GM23338 (cell line): ENCODE results near the gene DIP2C. TPM values are rescaled to one million over a fixed set of nuclear protein-coding genes. Genes with fewer than 3 reads are reported as not detected.

Experiments
- ATAC-seq: fragments of 200-7000 bp; cut with Tn5 transposase; 3 replicates; pipeline ENCODE4 v1.9.1; 2020
- DNase-seq: peaks from one replicate; pipeline ENCODE4 v3.0.0-alpha.2; 2015; ENCODE audit warnings: low spot score
- H2AFZ ChIP-seq: fragments of 200-600 bp; sonication (generic); 2 replicates; pipeline ENCODE4 v1.8.0; 2016; ENCODE audit warnings: antibody characterized with exemption, mild to moderate bottlenecking, moderate library complexity
- H3F3A ChIP-seq: fragments of 200-600 bp; sonication (generic); replicated peaks from 2 replicates; pipeline ENCODE4 v1.8.0; 2017; ENCODE audit warnings: antibody characterized with exemption, mixed run types, low read depth
- H3K27ac ChIP-seq: fragments of 200-600 bp; sonication (generic); 2 replicates; pipeline ENCODE4 v1.6.1; 2016; ENCODE audit warnings: low read depth
- H3K27me3 ChIP-seq: fragments of 200-600 bp; sonication (generic); 2 replicates; pipeline ENCODE4 v1.8.0; 2016; ENCODE audit warnings: mild to moderate bottlenecking, mixed run types, moderate library complexity; ENCODE audit not compliant: insufficient read depth
- H3K36me3 ChIP-seq: fragments of 200-600 bp; sonication (generic); 2 replicates; pipeline ENCODE4 v1.8.0; 2016; ENCODE audit warnings: mild to moderate bottlenecking; ENCODE audit not compliant: insufficient read depth
- H3K4me1 ChIP-seq: fragments of 200-600 bp; sonication (generic); 2 replicates; pipeline ENCODE4 v1.8.0; 2016; ENCODE audit warnings: mild to moderate bottlenecking, moderate library complexity; ENCODE audit not compliant: insufficient read depth
- H3K4me2 ChIP-seq: fragments of 200-600 bp; sonication (generic); 2 replicates; pipeline ENCODE4 v1.7.1; 2017; ENCODE audit warnings: mixed run types
- H3K4me3 ChIP-seq: fragments of 200-600 bp; sonication (generic); 2 replicates; pipeline ENCODE4 v1.6.1; 2016; ENCODE audit warnings: mixed run types
- H3K79me2 ChIP-seq: fragments of 200-600 bp; sonication (generic); replicated peaks from 2 replicates; pipeline ENCODE4 v1.8.0; 2017; ENCODE audit warnings: mild to moderate bottlenecking; ENCODE audit not compliant: insufficient read depth
- H3K9me2 ChIP-seq: fragments of 200-600 bp; sonication (generic); 2 replicates; pipeline ENCODE4 v1.8.0; 2017; ENCODE audit not compliant: insufficient read depth
- H4K20me1 ChIP-seq: fragments of 200-600 bp; sonication (generic); replicated peaks from 2 replicates; pipeline ENCODE4 v1.8.0; 2017; ENCODE audit warnings: mild to moderate bottlenecking; ENCODE audit not compliant: insufficient read depth
- H3K27ac Mint-ChIP-seq: 2 replicates; pipeline ENCODE4 v1.8.0; 2020; ENCODE audit warnings: inconsistent platforms, mild to moderate bottlenecking, moderate library complexity, mixed read lengths
- H3K27me3 Mint-ChIP-seq: 3 replicates; pipeline ENCODE4 v1.8.0; 2022; ENCODE audit warnings: low read depth, mild to moderate bottlenecking, moderate library complexity, mixed read lengths, inconsistent platforms; ENCODE audit not compliant: insufficient read depth, poor library complexity
- H3K36me3 Mint-ChIP-seq: 3 replicates; pipeline ENCODE4 v1.8.0; 2021; ENCODE audit warnings: low read depth, mild to moderate bottlenecking, inconsistent platforms, moderate library complexity, mixed read lengths
- H3K4me1 Mint-ChIP-seq: 3 replicates; pipeline ENCODE4 v1.8.0; 2020; ENCODE audit warnings: mild to moderate bottlenecking, inconsistent platforms, mixed read lengths
- H3K4me3 Mint-ChIP-seq: 3 replicates; pipeline ENCODE4 v1.8.0; 2021; ENCODE audit warnings: moderate library complexity, mild to moderate bottlenecking, inconsistent platforms, mixed read lengths
- H3K9me3 Mint-ChIP-seq: 3 replicates; pipeline ENCODE4 v1.8.0; 2020; ENCODE audit warnings: moderate library complexity, mild to moderate bottlenecking, inconsistent platforms, mixed read lengths
- CTCF ChIP-seq, 2 experiments: fragments of 200-600 bp in 1 of 2; sonication (generic) in 1 of 2; conservative IDR thresholded peaks; 2 replicates each; pipeline versions ENCODE4 v1.5.1 to v1.6.1; 2016 to 2017; ENCODE audit warnings: antibody characterized with exemption in 2 of 2, low read depth in 2 of 2, mild to moderate bottlenecking in 2 of 2, moderate library complexity in 1 of 2
- ETS1 ChIP-seq: IDR thresholded peaks from 2 replicates; pipeline ENCODE4 v1.6.1; 2016; ENCODE audit warnings: antibody characterized with exemption
- EZH2 ChIP-seq: fragments of 200-600 bp; sonication (generic); IDR thresholded peaks from one replicate; pipeline ENCODE4 v1.8.0; 2017; ENCODE audit warnings: antibody characterized with exemption, mild to moderate bottlenecking, low read depth; ENCODE audit not compliant: unreplicated experiment
- EZH2phosphoT487 ChIP-seq: fragments of 200-600 bp; sonication (generic); IDR thresholded peaks from one replicate; pipeline ENCODE4 v1.8.1; 2018; ENCODE audit warnings: antibody characterized with exemption; ENCODE audit not compliant: unreplicated experiment
- JUNB ChIP-seq: IDR thresholded peaks from one replicate; pipeline ENCODE4 v1.6.1; 2016; ENCODE audit warnings: antibody characterized with exemption; ENCODE audit not compliant: unreplicated experiment
- POLR2AphosphoS5 ChIP-seq: IDR thresholded peaks from 2 replicates; pipeline ENCODE4 v1.6.1; 2016; ENCODE audit warnings: antibody characterized with exemption, low read depth
- REST ChIP-seq: IDR thresholded peaks from one replicate; pipeline ENCODE4 v1.6.1; 2018; ENCODE audit warnings: antibody characterized with exemption; ENCODE audit not compliant: unreplicated experiment
- STAT1 ChIP-seq: IDR thresholded peaks from one replicate; pipeline ENCODE4 v1.6.1; 2016; ENCODE audit warnings: antibody characterized with exemption; ENCODE audit not compliant: unreplicated experiment
- ZNF114 ChIP-seq: fragments of 250-450 bp; sonication (Bioruptor Pico); IDR thresholded peaks from 2 replicates; pipeline ENCODE4 v1.5.0; 2020; ENCODE audit warnings: mild to moderate bottlenecking, moderate library complexity
- ZNF462 ChIP-seq: fragments of 250-450 bp; sonication (Bioruptor Pico); IDR thresholded peaks from 2 replicates; pipeline ENCODE4 v1.5.0; 2020; ENCODE audit warnings: mild to moderate bottlenecking, moderate library complexity
- polyA plus RNA-seq: library from polyadenylated mRNA; unstranded; fragments of >200 nt; fragmentation: Nextera tagmentation; extraction: Ambion mirVana; gene quantifications from 2 replicates; pipeline ENCODE4 v1.2.1, GENCODE V29; 2016
- total RNA-seq: library from RNA; depleted of rRNA; stranded (reverse); fragments of >200 nt; shearing (Covaris generic); gene quantifications from 2 replicates; pipeline ENCODE4 v1.2.3, GENCODE V29; 2014

The DIP2C gene
- total and polyA plus RNA-seq, 2 experiments from 2014 or later, result 5.1 to 7.7 TPM

GRCh38 chr10:598415-599170, 90.9 kb downstream of the DIP2C start:
- Mint-ChIP-seq H3K27me3 (peaks cover 4% of the 10 kb centered on the region), H3K4me3 (no peak overlapping the region), H3K4me1 (peaks cover 31% of the 10 kb centered on the region), H3K27ac (peak overlapping the region; percentile 35; the same call in 1 of the 2 replicates), H3K9me3 (no peaks in the 10 kb centered on the region), H3K36me3 (no peaks in the 10 kb centered on the region)
- H3K4me2 ChIP-seq, result no peak overlapping the region
- H3K27me3 ChIP-seq, result no peaks in the 10 kb centered on the region
- H3K36me3 ChIP-seq, result no peaks in the 10 kb centered on the region
- no peak overlapping the region for H3K27ac ChIP-seq
- peaks cover 3% of the 10 kb centered on the region; the same call in 1 of the 2 replicates for H4K20me1 ChIP-seq
- no peak overlapping the region for H3K4me3 ChIP-seq
- H3K79me2 ChIP-seq, result peaks cover 26% of the 10 kb centered on the region
- DNase-seq, result peak; percentile 46
- ATAC-seq, result peak; percentile 63
- no peaks in the 10 kb centered on the region for H3K9me2 ChIP-seq
- TF ChIP-seq EZH2phosphoT487 (no peak), STAT1 (no peak), JUNB (no peak), POLR2AphosphoS5 (no peak), CTCF (conservative IDR thresholded peaks at IDR 0.05; ENCODE audit: low read depth in 2 of 2) (no peak), ZNF462 (CRISPR knock-in tag) (no peak), EZH2 (no peak), REST (no peak), ZNF114 (CRISPR knock-in tag) (no peak), ETS1 (no peak)
- H3F3A ChIP-seq, result no peaks in the 10 kb centered on the region
- H3K4me1 ChIP-seq, result no peaks in the 10 kb centered on the region; the same call in 1 of the 2 replicates
- H2AFZ ChIP-seq, result no peak overlapping the region
